Stimulated activated CD8-positive, alpha-beta memory T cell treated with anti-CD3 and anti-CD28 coated beads, Interleukin-12 subunit alpha, Interleukin-12 subunit beta, amount 100 ng/mL, for 1 hour (primary cell): ENCODE measurements around the gene MORN5.

Experiments
- DNase-seq: peaks from one replicate; pipeline ENCODE4 v3.0.0-alpha.2; 2020; ENCODE audit warnings: low read depth

MORN5 gene

DNA sequence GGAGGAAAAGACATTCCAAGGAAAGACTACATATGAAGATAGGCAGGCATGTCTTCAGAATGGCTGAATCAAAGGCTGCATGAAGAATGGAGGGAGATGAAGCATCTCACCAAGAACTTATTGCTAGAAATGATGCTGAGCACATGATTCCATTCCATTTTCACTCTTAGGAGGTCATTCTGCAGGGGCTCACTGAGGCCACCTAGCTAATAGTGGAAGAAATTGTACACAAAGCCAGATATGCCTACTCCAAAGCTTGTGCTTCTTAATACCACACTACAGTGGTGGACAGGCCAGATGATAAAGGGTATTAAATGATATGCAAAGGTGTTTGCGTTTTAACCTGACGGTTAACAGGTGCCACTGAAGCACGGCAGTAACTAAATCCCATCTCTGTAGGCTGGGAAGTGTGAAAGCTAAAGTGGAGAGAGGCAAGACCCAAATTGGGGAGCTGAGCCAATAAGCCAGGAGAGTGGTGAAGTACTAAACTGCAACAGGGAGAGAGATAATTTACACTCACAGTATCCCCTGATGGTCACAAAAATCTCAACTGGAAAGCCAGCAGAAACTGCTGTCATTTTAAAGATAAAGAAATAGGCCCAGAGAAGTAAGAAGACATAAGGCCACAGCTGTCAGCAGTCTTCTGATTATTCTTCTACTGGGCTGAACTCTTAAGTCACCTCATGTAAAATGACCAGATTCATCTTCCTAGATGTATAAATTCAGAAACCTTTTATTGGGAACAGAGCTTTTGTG is 14.7 kb upstream of the MORN5 start:
- DNase-seq: no peak

DNA sequence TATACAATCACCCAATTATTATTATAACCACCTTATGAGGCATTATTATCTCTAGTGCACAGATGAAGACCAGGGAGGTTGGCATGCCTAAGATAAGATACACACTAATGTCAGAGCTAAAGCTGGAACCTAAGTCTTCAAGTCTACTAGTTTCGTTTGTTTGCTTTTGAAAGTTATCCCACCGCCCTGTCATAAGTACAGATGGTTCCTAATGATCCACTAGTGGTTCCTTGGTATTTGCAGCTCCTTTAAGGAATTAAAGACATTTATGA is 14.2 kb upstream of the MORN5 start:
- DNase-seq: no peak

DNA sequence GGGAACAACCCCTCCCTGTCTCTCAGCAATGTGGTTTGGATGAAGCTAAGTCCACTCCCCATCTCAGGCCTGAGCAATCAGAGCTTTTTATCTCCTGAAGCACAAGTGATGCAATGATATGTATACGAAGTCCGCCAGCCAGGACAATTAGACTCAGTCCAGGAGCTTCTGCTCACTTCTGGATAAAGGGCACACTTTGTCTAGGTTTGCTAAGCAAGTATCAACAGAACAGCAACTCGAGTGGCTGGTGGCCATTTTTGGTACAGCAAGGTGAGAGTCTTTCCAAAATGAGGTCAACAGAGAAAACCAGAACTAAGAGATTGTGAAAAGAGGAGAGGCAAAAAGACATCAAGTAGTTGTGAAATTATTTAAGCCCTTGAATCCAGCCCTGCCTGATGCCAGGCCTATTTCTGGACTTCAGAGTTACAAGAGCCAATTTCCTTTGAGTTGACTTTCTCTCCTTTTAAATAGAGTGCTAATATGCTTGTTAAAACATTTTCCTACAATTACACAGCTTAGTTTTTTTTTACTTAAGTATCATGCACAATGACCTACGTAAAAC is 8.4 kb upstream of the MORN5 start:
- DNase-seq: no peak

DNA sequence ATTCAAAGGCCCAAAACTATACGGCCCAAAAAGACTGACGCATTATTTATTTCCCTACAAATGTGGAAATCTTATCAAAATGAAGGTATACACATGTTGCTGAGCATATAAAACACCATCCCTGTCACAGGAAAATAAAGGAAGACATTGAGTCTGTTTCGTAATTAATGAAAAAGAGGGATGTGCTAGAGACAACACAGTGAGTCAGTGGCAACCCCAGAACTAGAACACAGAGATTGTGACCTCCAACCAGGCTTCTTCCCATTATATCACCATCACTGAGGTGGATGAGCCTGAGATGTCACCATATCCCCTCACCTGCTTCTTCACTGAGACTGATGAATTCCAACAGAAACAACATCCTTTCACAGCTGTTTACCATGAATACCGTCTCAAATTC is 3.9 kb upstream of the MORN5 start:
- no peak for DNase-seq

DNA sequence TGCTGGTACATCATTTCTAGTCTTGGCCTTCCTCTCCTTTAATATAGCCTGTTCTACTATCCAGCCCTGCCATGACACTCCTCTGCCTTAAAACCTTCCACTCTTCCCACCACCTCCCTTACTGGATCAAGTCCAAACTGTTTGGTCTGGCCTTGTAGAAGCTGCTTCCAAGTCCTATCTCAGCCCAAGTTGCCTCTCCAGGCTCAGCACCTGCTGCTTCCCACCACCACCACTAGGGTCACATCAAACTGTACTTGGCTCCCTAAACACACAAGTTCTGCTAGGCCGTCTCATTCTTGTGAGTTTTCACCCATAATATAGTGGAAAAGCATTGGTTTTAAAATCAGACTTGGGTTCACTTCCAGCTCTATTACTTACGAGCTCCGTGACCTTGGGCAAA is 1.5 kb upstream of the MORN5 start:
- no peak for DNase-seq

DNA sequence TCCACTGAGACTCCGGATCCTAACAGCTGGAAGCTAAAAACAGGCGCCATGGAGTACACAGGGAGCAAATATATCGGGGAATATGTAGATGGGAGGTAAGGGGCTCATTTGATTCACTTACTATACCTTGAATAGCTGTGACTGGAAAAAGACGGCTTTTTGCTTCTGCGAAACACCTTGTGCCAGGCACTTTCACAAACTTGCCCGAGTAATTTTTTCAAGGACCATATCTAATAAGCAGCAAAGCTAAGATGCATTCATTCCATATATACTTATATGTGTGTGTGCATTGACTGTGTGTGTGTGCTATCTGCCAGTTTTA is 178 bp downstream of the MORN5 start:
- no peak for DNase-seq

DNA sequence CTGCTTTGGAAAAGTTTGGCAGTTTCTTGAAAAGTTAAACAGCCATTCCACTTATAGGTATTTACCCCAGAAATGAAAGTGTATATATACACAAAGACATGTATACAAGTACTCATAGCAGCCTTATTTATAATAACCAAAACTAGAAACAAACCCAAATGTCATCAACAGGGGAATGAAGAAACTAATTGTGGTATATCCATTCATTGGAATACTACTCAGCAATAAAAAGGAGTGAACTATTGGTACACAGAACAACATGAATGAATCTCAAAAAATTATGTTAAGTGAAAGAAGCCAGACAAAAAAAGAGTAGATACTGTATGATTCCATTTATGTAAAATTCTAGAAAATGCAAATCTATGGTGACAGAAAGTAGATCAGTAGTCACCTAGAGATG is 2.7 kb downstream of the MORN5 start:
- no peak for DNase-seq

DNA sequence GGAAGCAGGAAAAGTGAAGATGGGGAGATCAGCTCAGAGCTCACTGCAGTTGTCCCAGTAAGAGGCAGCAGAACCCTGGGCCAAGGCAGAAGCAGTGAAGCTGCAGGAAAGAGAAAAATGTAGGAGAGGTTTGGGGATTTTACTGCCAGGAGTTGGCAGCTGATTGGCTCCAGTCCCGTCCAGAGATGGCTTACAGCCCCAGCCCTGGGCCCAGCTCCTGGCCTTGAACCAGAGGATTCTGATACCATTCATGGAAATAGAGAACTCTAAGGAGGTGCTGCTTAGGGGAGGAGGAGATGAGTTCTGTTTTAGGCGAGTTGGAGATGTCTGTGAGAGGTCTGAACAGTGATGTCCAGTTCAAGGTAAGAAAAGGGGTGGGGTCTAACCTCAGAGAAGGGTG is 4.6 kb downstream of the MORN5 start:
- DNase-seq: no peak

DNA sequence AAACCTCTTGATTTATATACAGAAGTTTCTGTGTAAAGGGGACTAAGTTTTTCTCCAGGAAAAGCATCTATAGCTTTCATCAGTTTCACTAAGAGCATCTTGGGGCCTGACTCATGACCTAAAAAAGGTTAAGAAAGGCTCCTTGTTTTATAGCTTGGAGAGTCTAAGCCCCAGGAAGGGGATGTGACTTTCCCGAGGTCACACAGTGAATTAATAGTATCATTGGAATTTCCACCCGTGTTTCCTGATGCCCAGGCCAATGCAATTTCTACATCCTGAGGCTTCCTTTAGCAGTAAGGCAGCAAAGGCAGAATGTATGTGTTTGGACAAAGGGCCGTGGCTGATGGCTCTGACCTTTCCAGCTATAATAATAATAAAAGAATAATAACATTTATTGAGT is 8.6 kb downstream of the MORN5 start:
- no peak for DNase-seq

DNA sequence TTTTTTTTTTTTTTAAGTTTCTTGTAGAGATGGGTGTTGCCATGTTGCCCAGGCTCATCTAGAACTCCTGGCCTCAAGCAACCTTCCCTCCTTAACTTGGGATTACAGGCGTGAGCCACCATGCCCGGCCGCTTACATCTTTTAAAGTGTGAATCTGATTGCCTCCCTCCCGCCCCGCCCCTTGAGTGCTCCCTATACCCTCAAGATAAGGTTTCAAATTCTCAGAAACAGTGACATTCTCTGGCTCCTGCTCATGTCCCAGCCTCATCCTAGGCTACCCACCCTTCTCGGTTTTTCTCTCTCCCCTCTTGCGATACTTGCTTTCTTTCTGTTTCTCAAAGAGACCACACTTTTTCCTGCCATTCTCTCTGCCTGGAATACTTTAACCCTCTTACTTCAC is 12.4 kb downstream of the MORN5 start:
- DNase-seq: no peak

DNA sequence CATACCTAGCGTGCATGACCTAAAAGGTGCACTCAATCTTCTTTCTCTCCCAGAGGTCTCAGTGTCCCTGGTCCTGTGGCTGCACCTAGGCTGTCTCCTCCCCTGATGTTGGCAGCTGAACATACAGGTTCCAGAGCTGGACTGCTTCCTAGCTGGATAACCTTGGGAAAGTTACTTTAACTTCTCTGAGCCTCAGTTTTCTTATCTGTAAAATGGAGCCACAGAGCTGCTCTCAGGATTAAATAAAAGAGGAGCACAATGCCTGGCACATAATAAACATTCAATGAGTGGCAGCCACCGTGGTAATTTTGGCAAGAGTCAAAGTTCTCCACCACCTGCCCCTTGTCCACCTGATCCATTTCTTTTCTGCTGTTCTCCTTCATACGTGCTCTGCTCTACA is 14.0 kb downstream of the MORN5 start:
- no peak for DNase-seq

DNA sequence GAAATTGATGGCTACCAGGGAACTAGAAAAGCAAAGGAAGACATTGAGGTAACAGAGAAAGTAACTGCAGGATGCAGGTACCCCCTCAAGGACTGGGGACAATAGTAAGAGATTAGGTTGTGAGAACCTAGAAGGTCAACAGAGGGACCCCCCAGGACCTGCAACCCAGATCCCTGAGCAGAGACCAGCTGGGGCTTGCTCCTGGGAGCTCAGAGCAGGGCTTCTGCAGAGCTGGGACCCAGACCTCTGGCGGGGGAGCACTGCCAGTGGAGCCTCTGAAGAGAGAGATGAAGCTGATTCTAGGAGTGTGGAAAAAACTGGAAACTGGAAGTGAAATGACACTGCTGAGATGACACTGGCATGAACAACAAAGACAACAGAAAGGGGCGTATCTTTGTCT is 17.2 kb downstream of the MORN5 start:
- no peak for DNase-seq

DNA sequence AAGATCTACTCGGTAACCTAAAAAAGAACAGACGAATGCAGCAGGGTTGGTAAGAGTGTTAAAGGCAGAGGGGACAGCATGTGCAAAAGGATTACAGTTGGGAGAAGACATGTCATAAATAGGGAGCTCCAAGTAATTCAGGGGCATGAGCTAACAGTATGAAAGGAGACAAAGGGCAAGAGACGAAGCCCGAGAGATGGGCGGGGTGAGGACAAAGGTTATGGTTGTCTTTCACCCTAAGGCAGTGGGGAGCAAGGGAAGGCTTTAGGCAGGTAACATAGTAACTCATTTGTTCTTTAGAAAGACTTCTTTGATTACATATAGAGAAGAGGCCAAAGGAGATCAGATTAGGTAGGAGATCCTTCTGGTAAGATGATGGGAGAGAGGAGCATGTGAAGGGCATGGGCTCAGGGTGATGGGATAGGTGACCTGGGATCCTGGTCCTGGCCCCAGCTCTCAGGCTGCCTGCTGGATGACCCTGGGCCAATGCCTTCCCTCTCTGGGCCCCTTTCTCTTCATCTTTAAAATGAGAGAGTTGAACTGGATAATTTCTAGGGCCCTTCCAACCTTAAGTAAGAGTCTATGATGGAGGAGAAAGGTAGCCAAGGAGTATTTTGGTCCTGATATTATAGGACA is 19.5 kb downstream of the MORN5 start:
- DNase-seq: no peak

DNA sequence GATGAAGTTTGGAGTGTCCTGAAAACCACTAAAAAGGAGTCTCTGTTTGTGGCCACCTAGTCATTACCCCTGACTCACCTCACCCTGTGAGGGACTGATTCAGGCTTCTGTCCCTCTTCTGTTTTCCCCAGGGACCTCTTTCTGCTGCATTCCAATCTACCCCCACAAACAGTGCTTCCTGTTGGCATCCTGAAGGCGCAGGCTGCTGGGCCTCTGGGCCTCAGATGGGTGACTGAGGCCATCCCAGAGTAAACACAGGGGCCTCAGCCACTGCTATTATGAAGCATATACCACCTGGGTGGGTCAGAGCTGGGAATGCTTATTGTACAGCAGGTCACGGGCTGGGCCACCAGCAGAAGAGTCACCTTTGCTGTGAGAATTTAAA is 20.0 kb downstream of the MORN5 start:
- DNase-seq: no peak

DNA sequence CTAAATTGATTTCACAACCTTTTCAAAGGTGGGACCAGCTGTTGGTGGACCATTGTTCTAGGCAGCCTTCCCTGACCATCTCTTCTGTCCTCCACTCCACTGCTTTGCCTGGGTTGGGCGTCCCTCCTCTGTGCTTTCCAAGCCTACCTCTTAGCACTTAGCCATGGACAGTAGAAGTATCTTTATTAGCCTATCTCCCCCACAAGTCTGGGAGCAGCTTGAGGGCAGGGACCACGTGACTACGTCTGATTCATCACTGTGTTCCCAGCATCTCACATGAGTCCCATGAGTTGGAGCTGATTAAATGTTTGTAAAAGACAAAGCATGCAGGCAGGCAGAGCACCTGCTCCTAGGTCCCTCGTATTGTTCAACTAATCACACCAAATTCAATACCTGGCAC is 20.9 kb downstream of the MORN5 start:
- no peak for DNase-seq

DNA sequence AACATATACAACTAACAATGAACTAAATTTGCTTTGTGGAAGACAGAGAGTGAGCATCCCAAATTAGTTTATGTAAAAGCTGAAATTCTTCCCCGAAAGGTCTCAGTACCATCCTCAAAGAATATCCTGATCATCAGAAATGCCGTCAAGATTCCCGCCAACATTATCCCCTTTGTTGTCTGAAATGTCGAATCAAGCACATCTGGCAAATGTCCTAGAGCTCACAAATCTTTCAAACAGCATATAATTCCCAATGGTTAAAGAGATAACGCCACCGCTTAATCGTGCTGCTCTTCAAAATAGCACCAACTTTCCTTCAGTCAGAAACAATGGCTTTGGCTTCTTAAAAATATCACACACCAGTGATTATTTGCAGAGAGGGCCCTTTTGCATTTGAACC is 23.8 kb downstream of the MORN5 start:
- no peak for DNase-seq

DNA sequence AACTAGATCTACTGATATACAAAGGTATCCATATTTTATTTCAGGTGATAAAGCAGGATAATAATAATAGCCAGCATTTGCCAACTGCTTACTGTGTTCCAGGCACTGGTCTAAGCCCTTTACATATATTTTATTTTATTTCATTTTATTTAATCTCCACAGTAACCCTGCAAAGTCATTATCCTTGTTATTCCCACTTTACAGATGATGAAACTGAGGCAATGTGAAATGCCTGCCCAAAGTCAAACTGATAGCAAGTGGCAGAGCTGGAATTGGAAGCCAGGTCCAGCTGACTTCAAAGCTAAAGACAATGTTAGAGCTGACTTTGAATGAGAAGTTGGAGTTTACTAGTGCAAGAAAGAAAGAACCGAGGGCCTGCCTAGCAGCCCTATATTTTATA is 24.8 kb downstream of the MORN5 start:
- DNase-seq: no peak

DNA sequence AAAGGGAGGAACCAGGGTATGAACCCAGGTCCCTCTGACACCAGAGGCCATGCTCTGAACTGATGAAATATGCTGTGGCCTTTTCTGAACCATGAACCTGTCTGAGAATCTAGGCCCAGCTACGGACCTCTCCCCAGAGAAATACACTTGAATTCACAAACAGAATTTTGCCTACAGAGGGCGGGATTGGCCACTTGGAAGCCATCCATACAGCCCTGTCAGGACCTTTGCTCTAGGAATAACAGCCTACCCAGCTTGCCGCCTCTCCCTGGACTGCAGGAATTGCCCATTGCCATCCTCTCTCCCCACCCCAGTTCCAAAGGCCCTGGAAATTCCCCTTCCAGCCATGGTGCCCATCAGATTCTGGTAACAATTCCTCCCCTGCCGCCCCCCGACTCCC is 26.6 kb downstream of the MORN5 start:
- DNase-seq: no peak

DNA sequence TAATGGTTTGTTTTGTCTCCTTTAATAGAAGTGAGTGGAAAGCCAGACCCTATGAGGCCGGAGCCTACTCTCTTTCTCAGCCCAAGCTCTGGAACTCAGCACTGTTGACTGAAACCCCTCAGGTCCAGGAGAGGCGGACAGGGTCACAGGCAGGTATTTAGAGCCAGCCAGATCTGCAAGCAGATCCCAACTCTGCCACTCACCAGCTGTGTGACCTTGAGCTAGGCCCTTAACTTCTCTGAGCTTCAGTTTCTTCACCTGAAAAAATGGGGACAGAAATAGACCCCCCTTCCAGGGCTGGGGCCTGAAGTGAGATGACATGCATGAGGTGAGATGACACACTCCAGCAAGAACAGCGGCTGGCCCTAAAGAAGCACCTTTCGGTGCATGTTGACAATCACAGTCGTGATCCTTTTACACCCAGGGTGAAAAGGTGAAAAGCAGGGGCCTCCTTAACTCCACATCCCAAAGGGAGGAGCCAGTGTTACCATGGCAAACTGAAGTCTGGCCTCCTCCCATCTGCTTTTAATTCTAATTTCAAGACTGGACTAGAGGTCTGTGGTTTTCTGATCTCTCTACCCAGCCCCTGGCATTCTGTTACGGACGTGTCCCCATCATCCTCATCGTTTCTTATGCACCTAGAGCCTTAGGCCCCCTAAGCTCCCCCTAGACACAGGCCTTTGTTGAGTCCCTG is 27.2 kb downstream of the MORN5 start:
- DNase-seq: no peak

DNA sequence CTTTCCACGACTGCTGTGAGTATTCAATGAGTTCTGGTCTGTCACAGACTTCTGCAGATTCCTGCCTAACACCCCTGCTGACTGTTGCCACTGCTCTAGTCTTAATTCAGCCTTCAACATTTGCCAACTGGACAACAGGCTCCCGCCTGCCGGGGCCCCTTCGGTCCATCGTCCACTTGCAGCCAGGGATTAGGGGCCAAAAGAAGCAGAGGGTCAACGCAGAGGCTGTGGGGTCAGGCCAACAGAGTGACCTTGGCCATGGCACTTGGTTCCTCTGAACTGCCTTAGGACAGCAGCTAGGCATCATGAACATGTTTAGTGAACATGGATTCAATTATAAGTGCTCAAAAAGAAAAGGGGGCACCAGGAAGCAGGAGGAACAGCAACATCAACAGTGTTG is 28.7 kb downstream of the MORN5 start:
- no peak for DNase-seq

DNA sequence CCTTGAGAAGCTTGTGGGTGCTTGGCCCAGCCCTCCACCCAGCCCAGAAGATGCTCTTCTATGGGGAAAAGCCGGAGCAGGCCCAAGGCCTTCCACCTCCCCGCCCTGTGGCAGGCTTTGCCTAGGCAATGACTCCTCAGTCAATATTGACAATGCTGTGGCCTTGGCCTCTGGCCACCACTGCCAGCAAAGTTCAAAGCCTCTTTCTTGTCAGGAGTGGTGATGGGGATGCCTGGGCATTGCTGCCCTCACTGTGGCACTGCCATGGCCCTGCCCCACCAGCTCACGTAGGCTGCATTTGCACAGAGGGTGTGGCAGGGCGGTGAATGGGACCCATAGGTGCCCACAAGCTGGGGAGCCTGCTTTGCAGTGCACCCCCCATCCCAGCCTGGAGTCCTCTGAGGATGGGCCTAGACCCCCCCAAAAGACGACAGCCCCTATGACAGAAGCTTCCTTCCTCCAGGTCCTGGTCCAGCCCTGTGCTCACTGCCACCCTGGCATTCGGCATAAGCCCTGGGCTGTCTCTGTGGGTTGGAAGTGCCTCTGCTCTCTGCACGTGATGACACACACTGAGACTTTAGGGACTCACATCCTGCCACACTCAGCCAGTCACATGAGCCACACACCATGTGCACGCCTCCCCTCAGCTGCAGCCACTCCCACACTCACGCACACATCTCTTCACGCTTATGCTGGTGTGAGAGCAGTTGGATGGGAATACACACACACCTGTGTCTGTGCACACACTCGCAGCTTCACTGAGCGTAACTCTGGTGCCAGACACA is 31.1 kb downstream of the MORN5 start:
- no peak for DNase-seq

DNA sequence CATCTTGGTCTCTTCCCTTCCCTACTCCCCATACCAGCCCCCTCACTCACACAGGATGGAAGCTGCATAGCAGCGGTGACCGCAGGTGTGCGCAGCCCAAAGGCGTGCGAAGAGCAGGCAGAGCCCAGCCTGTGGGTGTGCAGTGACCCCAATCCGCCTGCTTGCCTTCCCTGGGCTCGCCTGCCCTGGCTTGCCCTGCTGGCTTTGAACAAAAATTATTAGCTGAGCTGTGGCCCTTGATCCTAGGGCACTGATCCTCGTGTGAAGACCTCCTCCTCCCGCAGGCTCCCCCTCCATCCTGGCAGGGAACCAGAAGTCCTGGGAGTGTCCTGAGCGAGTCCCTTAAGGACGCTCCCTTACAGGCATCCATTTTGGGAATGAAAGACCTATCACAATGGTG is 31.9 kb downstream of the MORN5 start:
- no peak for DNase-seq
